Glutamatergic neuron (in vitro differentiated cells): ENCODE data around the gene PSG1. TPM values are rescaled to one million over a fixed set of nuclear protein-coding genes. Genes with fewer than 3 reads are reported as not detected.
A peak's percentile ranks its signal among the peaks of the same experiment; 100 is the strongest.
"Not testable (repeated sequence)": the region's sequence is repeated elsewhere in the genome, so short reads cannot be mapped to it uniquely, and the experiment has no call there.

ENCODE experiments used
- DNase-seq: peaks from one replicate; pipeline ENCODE4 v3.0.0; 2022
- H3K27ac Mint-ChIP-seq: one replicate; pipeline ENCODE4 v1.8.0; 2020; ENCODE audit warnings: mild to moderate bottlenecking, mixed read lengths, inconsistent platforms; ENCODE audit not compliant: unreplicated experiment
- H3K27me3 Mint-ChIP-seq: one replicate; pipeline ENCODE4 v1.8.0; 2020; ENCODE audit warnings: mild to moderate bottlenecking, moderate library complexity, mixed read lengths, inconsistent platforms; ENCODE audit not compliant: unreplicated experiment
- H3K36me3 Mint-ChIP-seq: one replicate; pipeline ENCODE4 v1.8.0; 2020; ENCODE audit warnings: mild to moderate bottlenecking, mixed read lengths, inconsistent platforms; ENCODE audit not compliant: unreplicated experiment
- H3K4me1 Mint-ChIP-seq: one replicate; pipeline ENCODE4 v1.8.0; 2020; ENCODE audit warnings: mild to moderate bottlenecking, low read depth, mixed read lengths, inconsistent platforms; ENCODE audit not compliant: unreplicated experiment
- H3K4me3 Mint-ChIP-seq: one replicate; pipeline ENCODE4 v1.8.0; 2020; ENCODE audit warnings: mild to moderate bottlenecking, mixed read lengths, inconsistent platforms; ENCODE audit not compliant: unreplicated experiment
- H3K9me3 Mint-ChIP-seq: one replicate; pipeline ENCODE4 v1.8.0; 2020; ENCODE audit warnings: mild to moderate bottlenecking, moderate library complexity, mixed read lengths, inconsistent platforms; ENCODE audit not compliant: unreplicated experiment
- total RNA-seq: library from RNA; stranded (reverse); fragmentation: NEBNext Ultra II Directional; extraction: Animal tissue kit (Norgen Biotek cat#: 25700); gene quantifications from one replicate; pipeline ENCODE4 v1.2.1, GENCODE V29; 2021; ENCODE audit not compliant: unreplicated experiment
- TF ChIP-seq, protein P1 (sequence below): fragments of 200-600 bp; sonication (generic); IDR thresholded peaks from one replicate; pipeline ENCODE4 v1.5.0; 2021; ENCODE audit not compliant: partially characterized antibody, unreplicated experiment

Gene PSG1
- total RNA-seq, 1 donor from 2014 or later = not detected

DNA sequence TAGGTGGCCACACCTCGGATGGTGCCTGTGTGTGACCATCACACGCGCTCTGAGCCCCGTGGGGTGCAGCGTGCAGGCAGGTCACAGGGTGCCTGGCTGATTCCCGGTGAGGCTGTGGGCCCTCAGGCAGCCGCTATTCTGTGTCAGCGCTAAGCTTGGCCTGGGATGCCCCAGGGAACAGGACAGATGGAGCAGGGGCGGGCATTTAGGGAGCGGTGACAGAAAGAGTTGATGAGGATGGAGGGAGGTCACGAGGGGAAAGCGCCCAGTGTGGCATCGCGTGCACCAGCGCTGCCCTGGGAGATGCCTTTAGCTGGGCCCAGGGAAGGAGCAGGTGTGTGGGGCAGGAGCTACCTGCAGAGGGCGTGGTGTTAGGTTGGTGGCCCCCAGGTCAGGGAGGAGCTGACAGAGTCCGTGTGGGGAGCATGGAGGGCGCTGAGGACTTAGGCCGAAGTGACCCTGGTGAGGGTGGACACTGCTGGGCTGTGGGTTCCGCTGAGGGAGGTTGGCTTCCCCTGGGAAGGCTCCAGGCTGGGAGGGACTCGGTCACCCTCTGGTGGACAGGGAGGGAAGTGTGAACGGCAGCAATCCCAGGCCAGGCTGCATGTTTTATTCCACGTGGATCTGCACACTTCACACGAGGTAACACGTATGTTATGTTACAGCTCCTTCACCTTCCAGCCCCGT is 39.7 kb upstream of the PSG1 start:
- H3K9me3 Mint-ChIP-seq, H3K4me1 Mint-ChIP-seq, H3K27ac Mint-ChIP-seq, H3K4me3 Mint-ChIP-seq, H3K36me3 Mint-ChIP-seq, H3K27me3 Mint-ChIP-seq, DNase-seq: not testable (repeated sequence)
- TF ChIP-seq, protein P1, sequence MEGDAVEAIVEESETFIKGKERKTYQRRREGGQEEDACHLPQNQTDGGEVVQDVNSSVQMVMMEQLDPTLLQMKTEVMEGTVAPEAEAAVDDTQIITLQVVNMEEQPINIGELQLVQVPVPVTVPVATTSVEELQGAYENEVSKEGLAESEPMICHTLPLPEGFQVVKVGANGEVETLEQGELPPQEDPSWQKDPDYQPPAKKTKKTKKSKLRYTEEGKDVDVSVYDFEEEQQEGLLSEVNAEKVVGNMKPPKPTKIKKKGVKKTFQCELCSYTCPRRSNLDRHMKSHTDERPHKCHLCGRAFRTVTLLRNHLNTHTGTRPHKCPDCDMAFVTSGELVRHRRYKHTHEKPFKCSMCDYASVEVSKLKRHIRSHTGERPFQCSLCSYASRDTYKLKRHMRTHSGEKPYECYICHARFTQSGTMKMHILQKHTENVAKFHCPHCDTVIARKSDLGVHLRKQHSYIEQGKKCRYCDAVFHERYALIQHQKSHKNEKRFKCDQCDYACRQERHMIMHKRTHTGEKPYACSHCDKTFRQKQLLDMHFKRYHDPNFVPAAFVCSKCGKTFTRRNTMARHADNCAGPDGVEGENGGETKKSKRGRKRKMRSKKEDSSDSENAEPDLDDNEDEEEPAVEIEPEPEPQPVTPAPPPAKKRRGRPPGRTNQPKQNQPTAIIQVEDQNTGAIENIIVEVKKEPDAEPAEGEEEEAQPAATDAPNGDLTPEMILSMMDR = peak; percentile 39

GRCh38 chr19:42918377-42919069 is 39.0 kb upstream of the PSG1 start:
- H3K4me3 Mint-ChIP-seq, H3K4me1 Mint-ChIP-seq, DNase-seq, H3K27me3 Mint-ChIP-seq, H3K9me3 Mint-ChIP-seq, H3K27ac Mint-ChIP-seq, H3K36me3 Mint-ChIP-seq: not testable (repeated sequence)

- not testable (repeated sequence) for H3K9me3 Mint-ChIP-seq
These were observed 38.1 kb upstream of the PSG1 start, which contains the start of gene PSG6 for GRCh38 chr19:42917634-42918033. PSG6 (minus strand) TSS chr19:42917894; CDS start chr19:42917792, 102 bp downstream.

GRCh38 chr19:42916931-42917330 is 37.4 kb upstream of the PSG1 start:
- H3K4me3 Mint-ChIP-seq, H3K27ac Mint-ChIP-seq, DNase-seq, H3K27me3 Mint-ChIP-seq, H3K9me3 Mint-ChIP-seq, H3K36me3 Mint-ChIP-seq, H3K4me1 Mint-ChIP-seq: not testable (repeated sequence)

More at GRCh38 chr19:42917634-42918033, 38.1 kb upstream of the PSG1 start, which contains the start of gene PSG6:
- H3K4me3 Mint-ChIP-seq, H3K27me3 Mint-ChIP-seq, H3K27ac Mint-ChIP-seq, H3K4me1 Mint-ChIP-seq, DNase-seq, H3K36me3 Mint-ChIP-seq: not testable (repeated sequence)

DNA sequence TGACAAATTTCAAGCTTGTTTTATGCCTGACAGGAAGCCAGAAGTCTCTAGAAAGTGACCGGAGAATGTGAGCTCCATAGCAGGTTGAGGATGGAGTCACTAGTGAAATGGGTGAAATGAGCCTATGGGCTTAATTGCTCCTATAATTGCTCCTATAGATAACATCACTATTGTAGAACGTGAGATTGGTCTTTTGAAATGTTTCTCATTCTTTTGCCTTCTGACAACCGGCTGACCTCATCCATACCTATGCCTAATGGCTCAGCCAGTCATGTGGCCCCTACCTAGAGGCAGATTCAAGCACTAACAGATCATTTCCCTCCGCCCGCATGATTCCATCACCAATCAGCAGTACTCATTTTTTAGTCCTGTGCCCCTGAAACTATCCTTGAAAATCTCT is 34.0 kb upstream of the PSG1 start:
- H3K27ac Mint-ChIP-seq, H3K27me3 Mint-ChIP-seq, H3K9me3 Mint-ChIP-seq, DNase-seq, H3K36me3 Mint-ChIP-seq, H3K4me3 Mint-ChIP-seq, H3K4me1 Mint-ChIP-seq: not testable (repeated sequence)

- H3K9me3 Mint-ChIP-seq, DNase-seq, H3K27me3 Mint-ChIP-seq, H3K27ac Mint-ChIP-seq, H3K4me3 Mint-ChIP-seq, H3K36me3 Mint-ChIP-seq, H3K4me1 Mint-ChIP-seq: not testable (repeated sequence)
These were observed 33.4 kb upstream of the PSG1 start for GRCh38 chr19:42912941-42913340.

DNA sequence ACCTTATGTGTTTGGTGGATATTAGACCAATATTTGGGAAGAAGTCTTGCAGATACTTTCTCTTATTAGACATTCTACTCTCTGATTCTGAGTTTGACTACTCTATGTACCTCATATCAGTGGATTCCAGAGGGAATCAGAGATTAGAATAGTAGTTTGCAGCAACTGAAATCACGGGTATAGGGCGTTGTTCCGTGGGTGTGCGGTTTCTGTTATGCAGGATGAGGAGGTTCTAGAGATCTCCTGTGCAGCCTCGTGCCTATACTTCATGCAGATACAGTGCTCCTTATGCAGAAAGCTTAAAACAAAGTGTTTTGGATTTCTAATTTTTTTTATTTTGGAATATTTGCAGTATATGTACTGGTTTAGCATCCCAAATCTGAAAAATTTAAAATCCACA is 32.2 kb upstream of the PSG1 start:
- H3K27me3 Mint-ChIP-seq, H3K4me1 Mint-ChIP-seq, H3K36me3 Mint-ChIP-seq, H3K4me3 Mint-ChIP-seq, DNase-seq, H3K27ac Mint-ChIP-seq, H3K9me3 Mint-ChIP-seq: not testable (repeated sequence)

DNA sequence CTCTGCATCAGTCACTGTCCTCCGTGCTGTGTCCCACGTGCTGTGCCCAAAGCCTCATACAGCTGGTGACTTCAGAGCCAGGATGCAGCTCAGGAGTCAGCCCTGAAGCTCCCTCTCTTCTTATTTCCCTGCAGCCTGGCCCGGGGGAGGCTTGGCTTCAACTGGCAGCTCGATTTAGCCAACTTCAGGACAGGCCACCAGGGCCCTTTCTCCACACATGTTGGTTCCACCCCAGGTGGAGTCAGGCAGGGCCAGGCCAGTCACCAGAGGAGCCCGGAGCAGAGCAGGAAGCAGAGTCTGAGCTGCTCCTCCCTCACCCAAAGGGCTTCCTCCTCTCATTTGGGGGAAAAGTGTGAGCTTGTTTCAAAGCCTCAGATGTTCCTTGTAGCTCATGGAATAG is 26.6 kb upstream of the PSG1 start:
- not testable (repeated sequence) for H3K27ac Mint-ChIP-seq, H3K4me3 Mint-ChIP-seq, DNase-seq, H3K27me3 Mint-ChIP-seq, H3K36me3 Mint-ChIP-seq, H3K4me1 Mint-ChIP-seq, H3K9me3 Mint-ChIP-seq

DNA sequence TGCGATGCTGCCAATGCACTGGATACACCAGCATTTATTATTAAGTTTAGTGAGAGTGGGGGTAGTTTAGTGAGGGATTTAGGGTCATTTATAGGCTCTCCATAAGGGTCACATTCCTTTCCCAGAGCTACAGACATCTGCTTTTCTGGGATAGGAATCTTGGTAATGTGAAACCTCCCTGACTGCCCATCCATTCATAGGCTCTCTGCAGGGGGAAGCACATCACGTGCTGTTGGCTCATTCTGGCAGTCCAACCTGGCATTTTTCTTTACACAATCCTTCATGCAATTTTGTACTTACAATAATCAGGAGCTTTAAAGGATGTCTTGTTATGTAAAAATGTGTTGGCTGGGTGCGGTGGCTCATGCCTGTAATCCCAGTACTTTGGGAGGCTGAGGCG is 21.0 kb upstream of the PSG1 start:
- DNase-seq, H3K4me3 Mint-ChIP-seq, H3K27ac Mint-ChIP-seq, H3K27me3 Mint-ChIP-seq, H3K9me3 Mint-ChIP-seq, H3K4me1 Mint-ChIP-seq, H3K36me3 Mint-ChIP-seq: not testable (repeated sequence)

GRCh38 chr19:42899674-42900073 is 20.2 kb upstream of the PSG1 start:
- not testable (repeated sequence) for DNase-seq, H3K27me3 Mint-ChIP-seq, H3K9me3 Mint-ChIP-seq, H3K4me3 Mint-ChIP-seq, H3K27ac Mint-ChIP-seq, H3K4me1 Mint-ChIP-seq, H3K36me3 Mint-ChIP-seq

DNA sequence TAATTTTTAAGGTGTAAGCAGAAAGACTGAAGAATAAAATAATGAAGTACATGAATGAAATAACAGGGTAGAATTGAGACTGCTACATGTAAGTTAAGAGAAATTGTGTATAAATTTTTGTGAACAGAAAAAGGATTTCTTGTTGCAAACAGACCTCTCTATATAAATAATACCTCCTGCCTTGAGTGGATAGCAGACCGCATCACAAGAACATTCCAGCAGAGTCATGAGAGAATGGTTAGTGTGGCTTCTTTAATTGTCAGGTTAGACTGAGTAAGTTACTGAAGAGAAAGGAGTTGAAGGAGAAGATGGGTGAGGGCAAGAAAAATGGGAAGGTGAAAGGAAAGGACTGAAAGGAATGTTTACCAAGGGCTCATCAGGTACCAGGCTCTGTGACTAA is 19.6 kb upstream of the PSG1 start:
- H3K4me3 Mint-ChIP-seq, H3K36me3 Mint-ChIP-seq, H3K4me1 Mint-ChIP-seq, H3K27me3 Mint-ChIP-seq, DNase-seq, H3K9me3 Mint-ChIP-seq, H3K27ac Mint-ChIP-seq: not testable (repeated sequence)
